HG03457 (cell line): ENCODE measurements around the gene PDXK.
"Not testable (repeated sequence)": the region's sequence is repeated elsewhere in the genome, so short reads cannot be mapped to it uniquely, and the experiment has no call there.

Source experiments
- ATAC-seq: cut with Tn5 transposase; IDR thresholded peaks from one replicate; pipeline ENCODE4 v1.9.1; 2021; ENCODE audit warnings: moderate number of reproducible peaks; ENCODE audit not compliant: unreplicated experiment

PDXK gene

GRCh38 chr21:43718872-43719747 is at the start of gene PDXK:
Gene PDXK (plus strand): TSS chr21:43719129. CDS start chr21:43719295, 166 bp downstream.
- peak; percentile 45 for ATAC-seq

- no peak for ATAC-seq
Observed at GRCh38 chr21:43669828-43670605, 48.9 kb upstream of the PDXK start.

- ATAC-seq = no peak
Observed at GRCh38 chr21:43675871-43676270, 43.1 kb upstream of the PDXK start.

- ATAC-seq = no peak
Observed at GRCh38 chr21:43676391-43676790, 42.5 kb upstream of the PDXK start.

- no peak for ATAC-seq
Observed at GRCh38 chr21:43679951-43680350, 39.0 kb upstream of the PDXK start.

GRCh38 chr21:43680421-43680820 is 38.5 kb upstream of the PDXK start:
- ATAC-seq = not testable (repeated sequence)

GRCh38 chr21:43681650-43682049 is 37.3 kb upstream of the PDXK start:
- no peak for ATAC-seq

GRCh38 chr21:43684424-43684823 is 34.5 kb upstream of the PDXK start:
- ATAC-seq = no peak

GRCh38 chr21:43686811-43687565 is 31.9 kb upstream of the PDXK start:
- ATAC-seq = no peak

GRCh38 chr21:43687566-43688399 is 31.1 kb upstream of the PDXK start:
- no peak for ATAC-seq

GRCh38 chr21:43688906-43689305 is 30.0 kb upstream of the PDXK start:
- ATAC-seq = no peak

- ATAC-seq = no peak
Observed at GRCh38 chr21:43689556-43690337, 29.2 kb upstream of the PDXK start.

- ATAC-seq = no peak
Observed at GRCh38 chr21:43690346-43690745, 28.6 kb upstream of the PDXK start.

GRCh38 chr21:43691086-43691795 is 27.7 kb upstream of the PDXK start:
- no peak for ATAC-seq

- ATAC-seq = no peak
Observed at GRCh38 chr21:43691801-43692200, 27.1 kb upstream of the PDXK start.

- no peak for ATAC-seq
Observed at GRCh38 chr21:43692949-43693348, 26.0 kb upstream of the PDXK start.

GRCh38 chr21:43693981-43694380 is 24.9 kb upstream of the PDXK start:
- no peak for ATAC-seq

- ATAC-seq = no peak
Observed at GRCh38 chr21:43694437-43695079, 24.4 kb upstream of the PDXK start.
